ENCODE results near the gene NME1. TPM values are rescaled to one million over a fixed set of nuclear protein-coding genes. Genes with fewer than 3 reads are reported as not detected.

NME1 gene
- total RNA-seq, 2 experiments from 2014 or later: 87.9 to 90.8 TPM

DNA sequence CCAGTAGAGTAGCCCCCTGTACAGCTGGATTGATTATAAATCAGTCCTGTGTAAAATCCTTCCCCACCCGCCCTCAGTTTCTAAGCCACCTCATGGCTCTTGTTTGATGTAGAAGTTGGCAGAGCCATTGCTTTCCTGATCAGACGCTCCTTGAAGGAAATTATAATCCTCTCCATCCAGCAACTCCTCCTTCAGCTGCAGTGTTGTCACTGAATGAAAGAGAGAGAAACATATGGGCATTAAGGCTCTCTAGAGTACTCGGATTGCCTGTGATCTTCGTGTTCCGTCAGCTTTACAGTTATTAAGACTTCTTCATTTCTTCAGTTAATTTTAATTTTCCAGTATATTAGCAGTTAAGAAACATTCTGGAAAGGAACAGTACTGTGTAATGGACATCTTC is 27.1 kb downstream of the NME1 start:
- Mint-ChIP-seq H3K27ac (no peak overlapping the region), H3K36me3 (ENCODE audit: low read depth) (peaks cover 23% of the 10 kb centered on the region), H3K4me1 (no peaks in the 10 kb centered on the region), H3K4me3 (no peak overlapping the region), H3K27me3 (no peaks in the 10 kb centered on the region), H3K9me3 (no peaks in the 10 kb centered on the region)
- ChIA-PET CTCF (interaction anchor here (1.2 kb wide), 1 partner anchor 108 kb away, joined by 3 read pairs; no protein-coding TSS in a partner anchor), POLR2A (no interaction called here)
- DNase-seq: no peak

- H3K9me3 Mint-ChIP-seq: no peaks in the 10 kb centered on the region
- no peak overlapping the region for H3K4me3 Mint-ChIP-seq
- peaks cover 35% of the 10 kb centered on the region for H3K36me3 Mint-ChIP-seq (ENCODE audit: low read depth)
- CTCF ChIA-PET: interaction anchor here (1.1 kb wide), 1 partner anchor 31 kb away, joined by 4 read pairs; the partner anchor contains the start of gene NME1
- POLR2A ChIA-PET: no interaction called here
- H3K4me1 Mint-ChIP-seq: no peaks in the 10 kb centered on the region
- DNase-seq: no peak
- H3K27me3 Mint-ChIP-seq: no peaks in the 10 kb centered on the region
- H3K27ac Mint-ChIP-seq: no peak overlapping the region
Measured at GRCh38 chr17:51184124-51184523, 30.8 kb downstream of the NME1 start.

- POLR2A ChIA-PET: interaction anchor here (0.7 to 1.5 kb wide), 4 partner anchors 9 to 20 kb away, joined by 3 to 5 read pairs (median 4); partner anchors contain the start of gene NME2
- no peak for DNase-seq
- CTCF ChIA-PET: interaction anchor here (0.6 kb wide), 2 partner anchors 10 to 55 kb away, joined by 3 to 4 read pairs; no protein-coding TSS in a partner anchor
- H3K27me3 Mint-ChIP-seq: no peaks in the 10 kb centered on the region
- no peak overlapping the region for H3K4me3 Mint-ChIP-seq
- H3K36me3 Mint-ChIP-seq (ENCODE audit: low read depth): peaks cover 35% of the 10 kb centered on the region
- no peak overlapping the region for H3K27ac Mint-ChIP-seq
- H3K9me3 Mint-ChIP-seq: no peaks in the 10 kb centered on the region
- H3K4me1 Mint-ChIP-seq: peaks cover 2% of the 10 kb centered on the region
Measured at GRCh38 chr17:51185763-51186332, 32.5 kb downstream of the NME1 start.

- ChIA-PET CTCF (no interaction called here), POLR2A (interaction anchor here (0.8 kb wide), 1 partner anchor 10 kb away, joined by 3 read pairs; no protein-coding TSS in a partner anchor)
- H3K4me3 Mint-ChIP-seq: no peak overlapping the region
- DNase-seq: no peak
- H3K36me3 Mint-ChIP-seq (ENCODE audit: low read depth): peaks cover 46% of the 10 kb centered on the region
- H3K4me1 Mint-ChIP-seq: peaks cover 2% of the 10 kb centered on the region
- no peak overlapping the region for H3K27ac Mint-ChIP-seq
- no peaks in the 10 kb centered on the region for H3K9me3 Mint-ChIP-seq
- H3K27me3 Mint-ChIP-seq: no peaks in the 10 kb centered on the region
Measured at GRCh38 chr17:51188271-51188833, 35.0 kb downstream of the NME1 start.

- H3K9me3 Mint-ChIP-seq: no peaks in the 10 kb centered on the region
- DNase-seq: no peak
- H3K36me3 Mint-ChIP-seq (ENCODE audit: low read depth): peaks cover 40% of the 10 kb centered on the region
- no peak overlapping the region for H3K27ac Mint-ChIP-seq
- peaks cover 2% of the 10 kb centered on the region for H3K4me1 Mint-ChIP-seq
- no peak overlapping the region for H3K4me3 Mint-ChIP-seq
- POLR2A ChIA-PET: no interaction called here
- CTCF ChIA-PET: interaction anchor here (1.5 kb wide), 1 partner anchor 36 kb away, joined by 3 read pairs; the partner anchor contains the start of gene NME1
- H3K27me3 Mint-ChIP-seq: no peaks in the 10 kb centered on the region
Measured at GRCh38 chr17:51189162-51189561, 35.8 kb downstream of the NME1 start.

GRCh38 chr17:51189628-51190027 is 36.3 kb downstream of the NME1 start:
- Mint-ChIP-seq H3K27me3 (no peaks in the 10 kb centered on the region), H3K9me3 (no peaks in the 10 kb centered on the region), H3K4me1 (peaks cover 2% of the 10 kb centered on the region), H3K36me3 (ENCODE audit: low read depth) (peaks cover 35% of the 10 kb centered on the region), H3K4me3 (no peak overlapping the region), H3K27ac (no peak overlapping the region)
- ChIA-PET CTCF (interaction anchor here (1.5 kb wide), 1 partner anchor 36 kb away, joined by 3 read pairs; the partner anchor contains the start of gene NME1), POLR2A (no interaction called here)
- DNase-seq: no peak

- Mint-ChIP-seq H3K4me3 (no peak overlapping the region), H3K27me3 (no peaks in the 10 kb centered on the region), H3K27ac (no peak overlapping the region), H3K36me3 (ENCODE audit: low read depth) (peaks cover 28% of the 10 kb centered on the region), H3K4me1 (peaks cover 2% of the 10 kb centered on the region), H3K9me3 (no peaks in the 10 kb centered on the region)
- ChIA-PET POLR2A (no interaction called here), CTCF (no interaction called here)
- DNase-seq: no peak
Measured at GRCh38 chr17:51191895-51192294, 38.5 kb downstream of the NME1 start.

GRCh38 chr17:51197754-51198153 is 44.4 kb downstream of the NME1 start:
- CTCF ChIA-PET: no interaction called here
- no peaks in the 10 kb centered on the region for H3K27me3 Mint-ChIP-seq
- H3K36me3 Mint-ChIP-seq (ENCODE audit: low read depth): peaks cover 43% of the 10 kb centered on the region
- no peak overlapping the region for H3K4me3 Mint-ChIP-seq
- H3K27ac Mint-ChIP-seq: peak overlapping the region; percentile 23
- H3K4me1 Mint-ChIP-seq: peaks cover 22% of the 10 kb centered on the region
- no peaks in the 10 kb centered on the region for H3K9me3 Mint-ChIP-seq
- no peak for DNase-seq
- POLR2A ChIA-PET: no interaction called here

- Mint-ChIP-seq H3K9me3 (no peaks in the 10 kb centered on the region), H3K4me3 (no peak overlapping the region), H3K27ac (peak overlapping the region; percentile 89), H3K36me3 (ENCODE audit: low read depth) (peaks cover 49% of the 10 kb centered on the region), H3K4me1 (peaks cover 22% of the 10 kb centered on the region), H3K27me3 (no peaks in the 10 kb centered on the region)
- ChIA-PET CTCF (interaction anchor here (0.8 to 1.5 kb wide), 4 partner anchors 10 to 98 kb away, joined by 3 to 5 read pairs (median 4); partner anchors contain the start of genes NME1 and NME2), POLR2A (interaction anchor here (1.0 to 1.9 kb wide), 5 partner anchors 47 to 334 kb away, joined by 3 to 6 read pairs (median 6); partner anchors contain the start of genes NME1 and TOB1)
- DNase-seq: peak; percentile 62
Measured at GRCh38 chr17:51200295-51200694, 46.9 kb downstream of the NME1 start.

DNA sequence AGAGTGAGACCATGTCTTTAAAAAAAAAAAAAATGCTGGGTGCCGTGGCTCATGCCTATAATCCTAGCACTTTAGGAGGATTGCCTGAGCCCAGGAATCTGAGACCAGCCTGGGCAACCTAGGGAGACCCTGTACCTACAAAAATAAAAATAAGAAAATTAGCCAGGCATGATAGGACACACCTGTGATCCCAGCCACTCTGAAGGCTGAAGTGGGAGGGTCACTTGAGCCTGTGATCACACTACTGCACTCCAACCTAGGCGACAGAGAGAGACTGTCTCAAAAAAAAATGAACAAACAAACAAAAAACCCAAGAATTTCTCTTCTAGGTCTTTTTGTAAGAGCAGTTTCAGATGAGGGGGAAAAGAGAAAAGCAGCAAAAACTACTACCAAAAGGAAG is 47.5 kb downstream of the NME1 start:
- peak overlapping the region; percentile 89 for H3K27ac Mint-ChIP-seq
- H3K4me3 Mint-ChIP-seq: no peak overlapping the region
- peaks cover 22% of the 10 kb centered on the region for H3K4me1 Mint-ChIP-seq
- CTCF ChIA-PET: interaction anchor here (0.9 to 1.5 kb wide), 2 partner anchors 10 to 97 kb away, joined by 4 to 5 read pairs; no protein-coding TSS in a partner anchor
- H3K36me3 Mint-ChIP-seq (ENCODE audit: low read depth): peaks cover 48% of the 10 kb centered on the region
- H3K27me3 Mint-ChIP-seq: no peaks in the 10 kb centered on the region
- POLR2A ChIA-PET: interaction anchor here (1.6 kb wide), 1 partner anchor 56 kb away, joined by 3 read pairs; no protein-coding TSS in a partner anchor
- no peak for DNase-seq
- no peaks in the 10 kb centered on the region for H3K9me3 Mint-ChIP-seq

- POLR2A ChIA-PET: no interaction called here
- peaks cover 21% of the 10 kb centered on the region for H3K4me1 Mint-ChIP-seq
Measured at GRCh38 chr17:51203838-51204237, 50.5 kb downstream of the NME1 start.

More at GRCh38 chr17:51203838-51204237, 50.5 kb downstream of the NME1 start:
- peaks cover 44% of the 10 kb centered on the region for H3K36me3 Mint-ChIP-seq (ENCODE audit: low read depth)
- CTCF ChIA-PET: no interaction called here
- DNase-seq: no peak
- no peak overlapping the region for H3K27ac Mint-ChIP-seq
- H3K9me3 Mint-ChIP-seq: no peaks in the 10 kb centered on the region
- no peak overlapping the region for H3K4me3 Mint-ChIP-seq
- no peaks in the 10 kb centered on the region for H3K27me3 Mint-ChIP-seq
